ENCODE data around the gene WDR53. TPM values are rescaled to one million over a fixed set of nuclear protein-coding genes. Genes with fewer than 3 reads are reported as not detected.
"Not testable (repeated sequence)": the region's sequence is repeated elsewhere in the genome, so short reads cannot be mapped to it uniquely, and the experiment has no call there.

WDR53 gene
- 10 to 100 TPM; 20.0 to 23.7 (median 20.3) TPM for polyA plus RNA-seq (ENCODE audit: insufficient read length in 3 of 3)

DNA sequence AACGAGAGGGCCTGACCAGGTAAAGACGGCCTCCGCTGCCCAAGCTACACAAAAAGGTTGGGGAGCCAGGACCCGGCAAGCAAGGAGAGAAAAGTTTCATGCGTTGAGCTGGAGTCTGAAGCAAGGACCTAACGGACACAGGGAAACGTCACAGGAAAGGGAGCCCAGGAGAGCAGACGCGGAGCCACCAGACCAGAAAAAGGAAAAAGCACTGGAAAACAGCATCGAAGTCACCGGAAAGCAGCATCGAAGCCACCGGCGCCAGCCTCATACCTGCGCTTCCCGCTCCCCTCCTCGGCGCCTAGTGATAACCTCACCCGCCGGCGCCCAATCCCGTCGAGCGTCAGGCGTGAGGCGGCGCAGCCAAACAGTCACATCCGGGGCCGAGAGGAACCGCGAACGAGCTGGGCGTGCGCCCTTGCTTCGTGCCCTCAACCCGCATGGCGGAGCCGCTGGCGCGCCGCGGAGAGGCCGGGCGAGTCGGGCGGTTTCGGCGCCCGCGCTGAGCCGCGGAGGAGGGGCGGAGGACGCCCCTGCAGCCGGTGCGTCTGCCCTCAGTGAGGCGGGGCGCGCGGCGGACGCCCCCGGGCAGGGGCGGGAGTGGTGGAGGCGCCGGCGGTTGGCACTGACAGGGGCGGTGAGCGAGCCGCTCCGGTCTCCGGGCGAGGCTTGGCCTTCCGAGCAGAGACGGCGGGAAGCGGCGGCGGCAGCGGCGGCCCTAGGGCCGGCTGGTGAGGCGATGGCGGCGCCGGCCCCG is at the start of gene WDR53, which contains the start of gene FBXO45:
Gene WDR53 (minus strand): TSS at position 309 of the 757 bp plus-strand sequence. CDS start 7,079 bp downstream, outside the sequence.
Gene FBXO45 (plus strand): TSS at position 415 of the 757 bp plus-strand sequence. CDS start 325 bp downstream, at position 740.
- DNase-seq (ENCODE audit: low read depth in 3 of 3, low spot score in 2 of 3) = peak; percentile 80 to 90 (median 86)

DNA sequence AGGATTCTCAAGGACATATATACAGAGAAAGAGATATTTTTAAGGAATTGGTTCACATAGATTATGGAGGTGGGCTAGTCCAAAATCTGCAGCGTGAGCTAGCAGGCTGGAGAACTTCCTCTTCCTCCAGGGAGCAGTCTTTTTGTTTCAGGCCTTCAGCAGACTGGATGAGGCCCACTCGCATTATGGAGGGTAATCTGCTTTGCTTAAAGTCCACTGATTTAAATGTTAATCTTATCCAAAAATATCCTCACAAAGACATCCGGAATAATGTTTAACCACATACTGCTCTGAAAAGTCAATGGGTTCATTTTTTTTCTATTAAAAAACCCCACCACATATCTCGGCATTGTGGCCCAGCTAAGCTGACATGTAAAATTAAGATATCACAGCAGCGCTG is 48.9 kb upstream of the WDR53 start:
- DNase-seq (ENCODE audit: low read depth in 3 of 3, low spot score in 2 of 3) = no peak

DNA sequence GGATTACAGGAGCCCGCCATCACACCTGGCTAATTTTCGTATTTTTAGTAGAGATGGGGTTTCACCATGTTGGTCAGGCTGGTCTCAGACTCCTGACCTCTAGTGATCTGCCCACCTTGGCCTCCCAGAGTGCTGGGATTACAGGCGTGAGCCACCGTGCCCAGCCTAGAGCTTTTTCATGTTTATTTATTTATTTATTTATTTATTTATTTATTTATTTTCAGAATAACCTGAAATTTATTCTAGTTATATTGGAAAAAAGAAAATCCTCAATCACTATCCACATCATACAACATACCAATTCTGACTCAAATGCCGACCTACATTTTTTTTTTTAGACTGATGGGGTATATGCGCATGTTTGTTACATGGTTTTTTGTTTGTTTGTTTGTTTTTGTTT is 46.9 kb upstream of the WDR53 start:
- not testable (repeated sequence) for DNase-seq (ENCODE audit: low read depth in 3 of 3, low spot score in 2 of 3)

DNA sequence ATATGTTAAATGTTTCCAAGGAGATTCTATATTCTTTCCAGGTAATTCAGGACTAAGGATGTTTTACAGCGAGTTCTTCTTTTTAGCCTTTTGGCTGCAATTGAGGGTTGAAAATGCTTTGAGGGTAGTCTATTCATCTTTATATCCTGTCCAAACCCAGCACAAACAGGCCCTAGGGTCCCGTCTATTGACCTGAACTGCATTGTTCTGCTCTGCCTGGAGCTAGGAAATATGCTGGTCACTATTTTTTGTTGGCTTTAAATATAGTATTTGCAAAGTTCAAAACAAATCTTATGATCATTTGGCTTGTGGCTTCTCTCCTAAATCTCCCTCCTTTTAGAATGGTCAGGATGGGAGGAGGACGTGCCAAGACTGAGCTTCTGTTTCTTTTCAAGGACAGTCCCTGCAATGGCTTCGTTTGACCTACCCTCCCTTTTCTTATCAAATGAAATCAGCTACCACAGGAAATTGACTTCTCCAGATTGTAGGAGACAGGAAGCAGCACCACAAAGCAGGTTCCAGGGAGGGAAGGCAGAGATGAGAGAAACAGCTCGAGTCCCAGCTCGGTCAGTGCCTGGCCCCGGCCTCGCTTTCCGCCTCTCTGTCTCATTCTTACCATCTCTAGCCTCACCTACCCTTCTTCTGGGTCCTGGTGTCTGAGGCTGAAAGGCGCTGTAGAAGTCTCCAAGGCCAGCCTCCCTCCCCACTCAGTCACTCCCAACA is 43.6 kb upstream of the WDR53 start:
- no peak for DNase-seq (ENCODE audit: low read depth in 3 of 3, low spot score in 2 of 3)

DNA sequence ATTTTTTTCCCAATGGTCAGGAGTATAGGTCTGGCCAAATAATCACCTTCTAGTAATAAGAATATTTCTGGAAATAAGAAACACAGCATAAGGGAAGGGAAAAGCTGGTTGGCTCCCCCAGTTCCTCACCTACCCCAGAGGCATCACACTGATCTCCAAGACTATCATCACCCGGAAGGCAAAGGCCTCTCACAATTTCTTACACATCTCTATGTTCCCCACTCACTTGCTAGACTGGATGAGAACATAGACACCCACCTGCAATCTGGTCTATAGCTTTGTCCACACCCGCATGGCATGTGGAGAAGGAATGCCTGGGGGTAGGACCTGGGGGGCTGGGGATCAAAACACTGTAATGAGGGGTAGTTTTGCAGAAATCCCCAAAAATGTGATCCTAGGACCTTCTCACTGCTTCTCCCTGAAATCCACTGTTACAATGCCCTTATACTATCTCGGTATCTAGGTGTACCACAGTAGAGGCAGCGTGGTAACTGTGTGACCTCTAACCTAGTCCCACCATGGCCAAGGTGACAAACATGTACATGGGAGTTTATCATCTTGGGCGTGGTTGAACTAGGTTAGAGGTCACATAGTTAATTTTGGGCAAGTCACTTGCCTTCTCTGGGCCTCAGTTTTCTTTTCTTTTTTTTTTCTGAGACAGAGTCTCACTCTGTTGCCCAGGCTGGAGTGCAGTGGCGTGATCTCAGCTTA is 41.6 kb upstream of the WDR53 start:
- no peak for DNase-seq (ENCODE audit: low read depth in 3 of 3, low spot score in 2 of 3)

DNA sequence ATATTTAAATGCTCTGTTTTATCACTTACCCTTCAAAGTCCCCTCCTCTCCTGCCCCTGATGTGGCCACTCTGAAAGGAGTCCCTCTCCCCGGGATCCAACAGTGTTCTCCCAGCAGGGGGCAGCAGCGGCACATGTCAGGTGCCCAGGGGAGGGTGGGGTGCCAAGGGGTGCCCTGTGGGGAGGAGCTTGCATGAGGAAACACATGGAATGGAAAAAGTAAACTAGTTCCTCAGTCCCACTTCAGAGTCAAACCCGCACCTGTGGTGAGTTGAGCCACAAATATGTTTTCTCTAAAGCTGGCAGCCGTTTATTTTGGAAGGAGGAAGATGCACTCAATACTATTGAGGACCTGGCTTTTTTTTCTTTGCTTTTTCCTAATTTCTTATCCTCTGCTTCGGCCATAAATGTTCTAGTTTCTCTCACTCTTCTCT is 41.0 kb upstream of the WDR53 start:
- peak in 2 of 3 donors; percentile 47 to 61 for DNase-seq (ENCODE audit: low read depth in 3 of 3, low spot score in 2 of 3)

DNA sequence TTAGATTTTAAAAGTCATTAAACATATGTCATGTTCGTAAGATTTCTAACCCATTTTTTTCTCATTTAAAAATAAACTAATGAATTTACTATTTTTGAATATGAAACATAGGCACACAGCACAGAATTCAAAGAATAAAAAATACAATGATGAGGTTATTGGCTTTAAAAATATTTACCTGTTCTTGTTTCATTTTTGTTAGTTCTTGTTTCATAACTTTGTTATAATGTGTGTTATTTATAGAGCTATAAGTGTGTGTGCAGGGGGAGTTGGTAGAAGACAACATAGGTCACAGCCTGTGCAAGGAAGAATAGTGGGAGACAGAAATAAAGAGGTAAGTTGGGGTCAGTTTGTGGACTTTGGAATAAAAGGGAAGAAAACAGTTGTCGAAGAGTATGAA is 40.3 kb upstream of the WDR53 start:
- no peak for DNase-seq (ENCODE audit: low read depth in 3 of 3, low spot score in 2 of 3)

DNA sequence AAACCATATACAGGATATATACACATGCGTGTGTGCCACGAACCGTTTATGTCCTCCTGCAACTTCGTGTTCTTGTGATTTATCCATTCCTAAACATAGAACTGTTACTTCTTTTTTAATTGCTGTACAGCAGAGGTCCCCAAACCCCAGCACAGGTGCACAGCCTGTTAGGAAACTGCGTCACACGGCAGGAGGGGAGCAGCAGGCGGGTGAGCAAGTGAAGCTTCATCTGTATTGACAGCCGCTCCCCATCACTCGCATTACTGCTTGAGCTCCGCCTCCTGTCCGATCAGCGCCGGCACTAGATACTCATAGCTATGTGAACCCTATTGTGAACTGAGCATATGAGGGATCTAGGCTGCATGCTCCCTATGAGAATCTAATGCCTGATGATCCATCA is 36.2 kb upstream of the WDR53 start:
- DNase-seq (ENCODE audit: low read depth in 3 of 3, low spot score in 2 of 3) = no peak

DNA sequence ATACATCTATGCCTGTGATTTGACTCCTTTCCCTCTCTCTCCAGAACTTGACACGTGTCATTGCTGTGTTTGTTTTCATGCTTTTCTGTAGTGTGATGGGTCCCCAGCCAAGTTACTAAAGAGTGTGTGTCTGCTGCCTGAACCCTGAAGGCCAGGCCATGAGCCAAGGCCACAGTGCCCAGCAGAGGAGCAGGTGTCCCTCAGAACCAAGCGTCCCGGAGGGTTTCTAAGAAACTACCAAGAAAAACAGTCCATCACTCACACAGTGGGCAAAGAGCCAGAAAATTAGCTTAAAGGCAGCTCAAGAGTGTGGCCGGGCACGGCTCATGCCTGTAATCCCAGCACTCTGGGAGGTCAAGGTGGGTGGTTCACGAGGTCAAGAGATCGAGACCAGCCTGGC is 35.3 kb upstream of the WDR53 start:
- DNase-seq (ENCODE audit: low read depth in 3 of 3, low spot score in 2 of 3) = no peak

DNA sequence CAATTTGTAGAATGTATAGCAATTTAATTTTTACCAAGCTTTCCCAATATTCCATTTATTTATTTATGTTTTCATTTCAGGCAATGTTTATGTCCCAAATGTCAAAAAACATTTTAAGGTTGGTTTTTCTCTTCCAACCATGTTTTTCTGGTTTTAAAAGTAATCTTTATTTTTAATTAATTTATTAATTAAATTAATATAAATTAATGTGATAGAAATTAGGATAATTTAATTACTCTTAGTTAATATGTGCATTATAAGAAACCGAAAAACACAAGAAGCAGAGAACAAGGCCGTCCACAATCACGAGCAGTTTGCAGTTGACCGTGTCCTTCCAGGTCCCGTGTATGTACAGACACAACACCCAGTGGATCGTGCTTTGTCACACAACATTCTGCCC is 34.3 kb upstream of the WDR53 start:
- no peak for DNase-seq (ENCODE audit: low read depth in 3 of 3, low spot score in 2 of 3)

DNA sequence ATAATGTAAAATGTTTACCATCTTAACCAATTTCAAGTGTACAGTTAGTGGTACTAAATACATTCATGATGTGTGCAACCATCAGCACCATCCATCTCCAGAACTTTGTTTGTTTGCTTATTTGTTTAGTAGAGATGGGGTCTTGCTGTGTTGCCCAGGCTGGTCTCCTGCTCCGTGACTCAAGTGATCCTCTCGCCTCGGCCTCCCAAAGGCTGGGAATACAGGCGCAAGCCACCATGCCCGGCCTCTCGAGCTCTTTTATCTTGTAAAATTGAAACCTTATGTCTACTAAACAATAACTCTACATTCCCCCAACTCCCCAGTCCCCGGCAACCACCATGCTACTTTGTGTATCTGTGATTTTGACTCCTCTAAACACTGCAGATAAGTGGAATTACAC is 32.0 kb upstream of the WDR53 start:
- no peak for DNase-seq (ENCODE audit: low read depth in 3 of 3, low spot score in 2 of 3)

DNA sequence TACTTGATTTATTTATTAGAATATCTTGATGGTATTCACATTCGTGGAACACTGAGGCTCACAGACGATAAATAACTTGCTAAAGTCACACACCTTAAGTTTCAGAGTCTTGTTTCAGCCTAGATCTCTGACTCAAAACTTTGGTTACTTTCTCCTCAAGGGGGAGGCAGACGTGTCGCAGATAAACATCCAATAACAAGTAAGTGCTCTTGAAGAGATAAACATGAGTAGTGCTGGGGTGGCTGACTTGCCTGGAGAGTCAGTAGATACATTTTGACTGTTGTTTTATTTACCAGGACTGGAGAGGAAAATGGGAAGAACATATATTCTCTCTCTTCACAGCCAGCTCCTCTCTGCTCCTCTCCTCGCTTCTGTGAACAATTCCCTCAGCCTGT is 31.4 kb upstream of the WDR53 start:
- no peak for DNase-seq (ENCODE audit: low read depth in 3 of 3, low spot score in 2 of 3)

DNA sequence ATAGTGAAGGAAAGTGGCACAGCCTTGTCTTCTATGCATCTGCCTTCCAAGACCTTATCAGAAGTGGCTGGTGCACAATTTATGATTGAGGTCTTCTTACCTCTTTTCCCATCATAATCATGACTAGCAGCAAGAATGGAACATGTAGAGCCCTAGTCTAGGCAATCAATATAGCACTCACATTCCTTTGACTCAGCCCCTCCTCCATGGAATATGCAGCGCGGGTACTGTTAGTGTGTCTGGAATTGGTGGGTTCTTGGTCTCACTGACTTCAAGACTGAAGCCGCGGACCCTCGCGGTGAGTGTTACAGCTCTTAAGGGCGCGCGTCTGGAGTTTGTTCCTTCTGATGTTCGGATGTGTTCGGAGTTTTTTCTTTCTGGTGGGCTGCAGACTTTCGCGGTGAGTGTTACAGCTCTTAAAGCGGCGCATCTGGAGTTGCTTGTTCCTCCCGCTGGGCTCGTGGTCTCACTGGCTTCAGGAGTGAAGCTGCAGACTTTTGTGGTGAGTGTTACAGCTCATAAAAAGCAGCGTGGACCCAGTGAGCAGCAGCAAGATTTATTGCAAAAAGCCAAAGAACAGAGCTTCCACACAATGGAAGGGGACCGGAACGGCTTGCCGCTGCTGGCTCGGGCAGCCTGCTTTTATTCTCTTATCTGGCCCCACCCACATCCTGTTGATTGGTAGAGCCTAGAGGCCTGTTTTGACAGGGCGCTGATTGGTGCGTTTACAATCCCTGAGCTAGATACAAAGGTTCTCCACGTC is 29.8 kb upstream of the WDR53 start:
- DNase-seq (ENCODE audit: low read depth in 3 of 3, low spot score in 2 of 3) = not testable (repeated sequence)

DNA sequence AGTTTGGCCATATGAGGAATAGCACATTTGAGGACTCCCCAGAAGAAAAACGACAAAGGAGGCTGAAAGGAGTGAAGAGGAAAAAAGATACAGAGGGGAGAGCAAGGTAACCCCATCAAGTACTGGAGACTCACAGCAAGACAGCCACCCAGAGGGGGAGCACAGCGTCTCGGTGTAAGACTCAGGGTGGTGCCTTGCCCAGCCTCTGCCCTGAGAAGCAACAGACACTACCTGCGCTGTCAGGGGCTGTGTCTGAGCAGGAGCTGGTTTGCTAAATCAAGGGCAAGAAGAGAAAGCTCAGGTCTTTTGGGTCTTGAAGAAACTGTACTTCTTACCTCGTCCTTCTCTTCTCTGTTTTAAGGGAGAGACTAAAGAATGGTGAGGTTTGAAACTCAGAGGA is 28.0 kb upstream of the WDR53 start:
- no peak for DNase-seq (ENCODE audit: low read depth in 3 of 3, low spot score in 2 of 3)

DNA sequence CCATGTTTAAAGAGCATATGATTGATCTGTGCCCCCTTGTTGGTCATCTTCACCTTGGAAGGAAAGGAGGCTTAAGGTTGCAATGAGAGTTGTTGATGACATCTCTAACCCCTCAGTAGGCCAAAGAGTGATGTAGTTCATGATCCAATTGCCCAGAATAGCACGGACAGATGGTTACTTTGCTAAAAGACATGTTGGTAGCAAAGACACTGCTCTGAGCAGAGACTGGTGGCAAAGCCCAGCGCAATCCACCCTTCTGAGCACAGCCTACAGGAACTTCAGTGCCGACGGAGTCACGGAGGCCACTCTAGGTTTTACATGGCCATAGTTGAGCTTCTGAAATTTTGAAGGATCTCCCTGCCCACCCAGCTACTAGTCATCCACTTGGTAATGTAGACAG is 21.9 kb upstream of the WDR53 start:
- DNase-seq (ENCODE audit: low read depth in 3 of 3, low spot score in 2 of 3) = no peak

DNA sequence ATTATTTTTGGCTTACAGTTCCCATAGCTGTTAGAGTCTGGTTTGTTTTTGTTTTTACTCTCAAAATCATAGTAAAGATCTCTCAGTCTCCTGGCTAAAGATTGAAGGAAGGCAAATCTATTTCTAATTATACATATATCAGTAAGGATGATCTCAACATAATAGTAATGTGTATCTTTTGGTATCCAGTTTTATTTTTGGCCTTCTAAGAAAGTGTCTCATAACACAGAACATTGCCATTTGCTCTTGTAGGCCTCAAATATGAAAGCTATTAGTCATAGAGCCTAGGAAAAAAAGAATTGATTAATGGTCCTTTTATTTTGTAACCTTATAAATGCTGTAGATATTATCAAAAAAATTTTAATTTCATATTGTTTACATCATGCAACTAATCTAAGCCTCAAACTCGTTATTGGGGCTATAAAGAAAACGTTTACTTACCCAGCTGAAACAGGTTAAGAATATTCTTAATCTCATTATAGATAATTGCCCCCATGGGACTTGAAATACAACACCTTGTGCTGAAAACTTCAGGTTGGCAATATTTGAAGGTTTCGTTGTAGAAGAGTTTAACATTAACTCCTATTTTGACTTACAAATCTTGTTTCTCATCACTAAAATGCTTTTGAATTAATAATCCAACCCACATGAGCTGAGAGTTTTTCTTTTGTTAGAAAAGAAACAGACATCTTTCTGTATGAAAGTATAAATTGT is 16.8 kb upstream of the WDR53 start:
- DNase-seq (ENCODE audit: low read depth in 3 of 3, low spot score in 2 of 3) = no peak

DNA sequence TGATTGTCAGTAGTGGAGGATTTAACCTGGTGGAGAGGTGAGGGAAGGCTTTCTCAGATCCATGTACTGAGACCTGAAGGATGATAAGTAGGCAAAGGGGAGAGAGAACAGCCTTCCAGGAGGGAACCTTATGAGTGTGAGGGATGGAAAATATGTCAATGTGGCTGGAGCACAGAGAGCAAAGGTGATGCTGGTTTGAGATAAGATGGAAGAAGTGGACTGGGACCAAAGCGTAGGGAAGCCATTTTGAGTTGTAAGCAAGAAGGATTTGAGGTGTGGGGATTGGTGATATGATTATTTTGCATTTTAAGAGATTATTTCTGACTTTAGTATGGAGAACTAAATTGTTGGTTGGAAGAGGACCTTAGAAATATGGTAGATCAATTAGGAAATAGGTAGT is 4.0 kb upstream of the WDR53 start:
- no peak for DNase-seq (ENCODE audit: low read depth in 3 of 3, low spot score in 2 of 3)

DNA sequence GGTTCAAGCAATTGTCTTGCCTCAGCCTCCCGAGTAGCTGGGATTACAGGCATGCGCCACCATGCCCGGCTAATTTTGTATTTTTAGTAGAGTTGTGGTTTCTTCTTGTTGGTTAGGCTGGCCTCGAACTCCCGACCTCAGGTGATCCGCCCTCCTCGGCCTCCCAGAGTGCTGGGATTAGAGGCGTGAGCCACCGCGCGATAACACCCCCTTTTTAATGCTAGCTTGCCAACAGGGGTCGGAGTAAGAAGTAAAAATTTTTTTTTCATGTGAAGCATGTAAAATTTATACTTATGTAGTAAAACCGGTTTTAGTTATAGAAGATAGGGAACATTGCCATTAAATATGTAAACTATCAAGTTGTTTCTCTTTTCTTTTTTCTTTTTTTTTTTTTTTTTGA is 2.0 kb upstream of the WDR53 start:
- DNase-seq (ENCODE audit: low read depth in 3 of 3, low spot score in 2 of 3) = not testable (repeated sequence)

DNA sequence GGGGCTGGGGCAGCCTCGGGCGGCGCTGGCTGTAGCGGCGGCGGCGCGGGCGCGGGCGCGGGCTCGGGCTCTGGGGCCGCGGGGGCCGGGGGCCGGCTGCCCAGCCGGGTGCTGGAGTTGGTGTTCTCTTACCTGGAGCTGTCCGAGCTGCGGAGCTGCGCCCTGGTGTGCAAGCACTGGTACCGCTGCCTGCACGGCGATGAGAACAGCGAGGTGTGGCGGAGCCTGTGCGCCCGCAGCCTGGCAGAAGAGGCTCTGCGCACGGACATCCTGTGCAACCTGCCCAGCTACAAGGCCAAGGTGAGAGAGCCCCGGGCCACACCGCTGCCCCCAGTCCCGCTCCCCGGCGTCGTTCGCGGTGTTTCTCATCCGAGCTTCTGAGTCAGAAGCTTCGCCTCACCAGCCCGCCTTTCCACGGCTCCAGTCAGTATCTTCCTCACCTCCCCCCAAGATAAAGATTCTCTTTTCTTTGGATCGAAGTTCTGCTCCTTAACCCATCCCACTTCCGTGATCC is 706 bp upstream of the WDR53 start:
- DNase-seq (ENCODE audit: low read depth in 3 of 3, low spot score in 2 of 3) = no peak

DNA sequence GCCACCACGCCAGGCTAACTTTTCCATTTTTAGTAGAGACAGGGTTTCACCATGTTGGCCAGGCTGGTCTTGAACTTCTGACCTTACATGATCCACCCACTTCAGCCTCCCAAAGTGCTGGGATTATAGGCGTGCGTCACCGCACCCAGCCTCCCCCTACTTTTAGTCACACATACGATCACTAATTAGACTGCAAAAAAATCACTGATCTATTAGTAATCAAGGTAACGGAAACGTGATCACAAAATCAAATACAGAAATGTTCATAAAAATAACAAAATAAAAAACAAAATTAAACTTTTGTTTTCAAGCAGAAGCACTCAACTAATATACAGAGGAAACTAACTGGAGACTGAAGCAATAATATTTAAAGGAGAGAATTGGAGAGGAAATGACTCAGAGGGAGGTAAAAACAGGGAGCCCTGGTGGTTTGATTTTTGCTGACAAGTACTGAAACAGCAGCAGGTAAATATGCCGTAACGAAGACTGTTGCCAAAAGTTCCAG is 4.6 kb downstream of the WDR53 start:
- no peak for DNase-seq (ENCODE audit: low read depth in 3 of 3, low spot score in 2 of 3)
